Measurements from ENCODE around the gene PTPRD.
"Not testable (repeated sequence)": the region's sequence is repeated elsewhere in the genome, so short reads cannot be mapped to it uniquely, and the experiment has no call there.

The PTPRD gene

DNA sequence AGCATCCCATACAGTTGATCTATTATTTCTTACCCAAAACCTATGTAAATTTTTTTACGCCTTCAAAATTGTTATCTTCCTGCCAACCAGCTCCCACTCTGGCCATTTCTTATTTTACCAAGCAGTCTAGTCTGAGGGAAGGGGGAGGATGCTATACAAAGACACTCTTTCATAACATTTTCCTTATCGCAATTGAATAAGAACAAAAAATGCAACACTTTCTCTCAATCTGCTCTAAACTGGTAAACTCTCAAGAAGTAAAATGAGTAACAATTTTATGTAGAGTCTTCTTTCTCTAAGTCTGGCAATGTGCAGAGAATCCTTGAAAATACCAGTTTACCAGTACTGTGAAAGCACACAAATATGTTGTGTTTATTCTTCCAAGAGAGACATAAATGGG lies 1216.3 kb downstream of the PTPRD start:
- FAIRE-seq = no peak
- DNase-seq (ENCODE audit: insufficient read length) = no peak
- TF ChIP-seq TAF1 (IDR thresholded peaks at IDR 0.05; ENCODE audit: borderline replicate concordance, low read depth, low read length) (no peak), POLR2A (IDR thresholded peaks at IDR 0.05; ENCODE audit: low read depth, low read length) (no peak), POLR2AphosphoS5 (IDR thresholded peaks at IDR 0.05; ENCODE audit: low read depth, low read length) (no peak)

- TF ChIP-seq POLR2AphosphoS5 (IDR thresholded peaks at IDR 0.05; ENCODE audit: low read depth, low read length) (no peak), POLR2A (IDR thresholded peaks at IDR 0.05; ENCODE audit: low read depth, low read length) (no peak), TAF1 (IDR thresholded peaks at IDR 0.05; ENCODE audit: borderline replicate concordance, low read depth, low read length) (no peak)
- FAIRE-seq = no peak
- DNase-seq (ENCODE audit: insufficient read length) = no peak
These were observed 1217.3 kb downstream of the PTPRD start for GRCh38 chr9:9395539-9395938.

- FAIRE-seq (no peak), DNase-seq (ENCODE audit: insufficient read length) (no peak)
These were observed 1220.0 kb downstream of the PTPRD start for GRCh38 chr9:9392755-9393154.

GRCh38 chr9:9389904-9390303 lies 1222.9 kb downstream of the PTPRD start:
- TF ChIP-seq TAF1 (IDR thresholded peaks at IDR 0.05; ENCODE audit: borderline replicate concordance, low read depth, low read length) (no peak), POLR2AphosphoS5 (IDR thresholded peaks at IDR 0.05; ENCODE audit: low read depth, low read length) (no peak), POLR2A (IDR thresholded peaks at IDR 0.05; ENCODE audit: low read depth, low read length) (no peak)
- DNase-seq (ENCODE audit: insufficient read length) (no peak), FAIRE-seq (no peak)

More at GRCh38 chr9:9392755-9393154, 1220.0 kb downstream of the PTPRD start:
- TF ChIP-seq TAF1 (IDR thresholded peaks at IDR 0.05; ENCODE audit: borderline replicate concordance, low read depth, low read length) (no peak), POLR2AphosphoS5 (IDR thresholded peaks at IDR 0.05; ENCODE audit: low read depth, low read length) (no peak), POLR2A (IDR thresholded peaks at IDR 0.05; ENCODE audit: low read depth, low read length) (no peak)

- no peak for FAIRE-seq
- no peak for DNase-seq (ENCODE audit: insufficient read length)
These were observed 1225.2 kb downstream of the PTPRD start for GRCh38 chr9:9387511-9388115.

GRCh38 chr9:9362332-9362731 lies 1250.5 kb downstream of the PTPRD start:
- DNase-seq (ENCODE audit: insufficient read length) = no peak
- no peak for FAIRE-seq
- no peak for TF ChIP-seq TAF1 (IDR thresholded peaks at IDR 0.05; ENCODE audit: borderline replicate concordance, low read depth, low read length)
- no peak for TF ChIP-seq POLR2A (IDR thresholded peaks at IDR 0.05; ENCODE audit: low read depth, low read length)
- TF ChIP-seq POLR2AphosphoS5 (IDR thresholded peaks at IDR 0.05; ENCODE audit: low read depth, low read length) = no peak

More at GRCh38 chr9:9387511-9388115, 1225.2 kb downstream of the PTPRD start:
- TF ChIP-seq POLR2AphosphoS5 (IDR thresholded peaks at IDR 0.05; ENCODE audit: low read depth, low read length) (no peak), POLR2A (IDR thresholded peaks at IDR 0.05; ENCODE audit: low read depth, low read length) (no peak), TAF1 (IDR thresholded peaks at IDR 0.05; ENCODE audit: borderline replicate concordance, low read depth, low read length) (no peak)

- FAIRE-seq = no peak
- no peak for DNase-seq (ENCODE audit: insufficient read length)
- TF ChIP-seq TAF1 (IDR thresholded peaks at IDR 0.05; ENCODE audit: borderline replicate concordance, low read depth, low read length) (no peak), POLR2AphosphoS5 (IDR thresholded peaks at IDR 0.05; ENCODE audit: low read depth, low read length) (no peak), POLR2A (IDR thresholded peaks at IDR 0.05; ENCODE audit: low read depth, low read length) (no peak)
These were observed 1259.8 kb downstream of the PTPRD start for GRCh38 chr9:9352877-9353481.

- DNase-seq (ENCODE audit: insufficient read length) (no peak), FAIRE-seq (no peak)
These were observed 1271.6 kb downstream of the PTPRD start for GRCh38 chr9:9341203-9341602.

DNA sequence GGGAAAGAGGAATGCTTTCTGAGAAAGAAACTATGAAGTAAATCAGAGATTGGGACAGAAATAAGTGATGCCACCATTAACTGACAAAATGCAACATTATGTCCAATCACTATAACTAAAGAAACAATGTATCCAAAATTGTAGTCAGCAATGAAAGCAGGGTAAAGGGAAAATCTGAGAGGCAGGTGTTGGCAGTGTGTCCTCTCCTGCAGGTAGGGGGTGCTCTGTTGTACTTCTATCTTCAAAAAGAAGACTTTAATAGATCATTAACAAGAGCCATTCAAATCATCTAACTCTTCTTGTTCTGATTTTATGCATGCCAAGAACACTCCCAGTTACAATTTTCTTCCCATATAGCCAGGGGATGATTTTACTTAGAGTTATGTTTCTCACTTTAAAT lies 1275.7 kb downstream of the PTPRD start:
- FAIRE-seq = no peak
- TF ChIP-seq POLR2A (IDR thresholded peaks at IDR 0.05; ENCODE audit: low read depth, low read length) (no peak), TAF1 (IDR thresholded peaks at IDR 0.05; ENCODE audit: borderline replicate concordance, low read depth, low read length) (no peak), POLR2AphosphoS5 (IDR thresholded peaks at IDR 0.05; ENCODE audit: low read depth, low read length) (no peak)
- no peak for DNase-seq (ENCODE audit: insufficient read length)

More at GRCh38 chr9:9341203-9341602, 1271.6 kb downstream of the PTPRD start:
- TF ChIP-seq POLR2AphosphoS5 (IDR thresholded peaks at IDR 0.05; ENCODE audit: low read depth, low read length) (no peak), POLR2A (IDR thresholded peaks at IDR 0.05; ENCODE audit: low read depth, low read length) (no peak), TAF1 (IDR thresholded peaks at IDR 0.05; ENCODE audit: borderline replicate concordance, low read depth, low read length) (no peak)

DNA sequence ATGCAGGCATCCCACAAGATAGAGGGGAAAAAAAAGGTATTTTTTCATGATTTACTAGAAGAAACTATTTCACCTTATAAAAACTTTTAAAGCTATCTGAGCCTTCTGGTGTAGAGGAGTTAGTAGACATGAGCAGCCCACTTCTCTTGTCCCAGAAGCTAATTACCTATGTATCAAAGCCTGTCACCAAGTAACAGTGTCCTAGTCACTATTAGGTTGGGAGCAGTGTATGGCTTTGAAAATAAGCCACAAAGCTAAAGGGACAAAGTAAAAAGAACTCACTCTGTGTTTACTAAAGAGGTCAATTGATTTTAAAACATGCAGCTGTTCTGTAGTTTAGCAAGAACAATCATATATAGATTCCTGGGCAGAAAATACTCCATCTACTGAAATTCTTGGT lies 1286.1 kb downstream of the PTPRD start:
- TF ChIP-seq TAF1 (IDR thresholded peaks at IDR 0.05; ENCODE audit: borderline replicate concordance, low read depth, low read length) = no peak
- no peak for TF ChIP-seq POLR2AphosphoS5 (IDR thresholded peaks at IDR 0.05; ENCODE audit: low read depth, low read length)
- TF ChIP-seq POLR2A (IDR thresholded peaks at IDR 0.05; ENCODE audit: low read depth, low read length) = no peak
- no peak for DNase-seq (ENCODE audit: insufficient read length)
- no peak for FAIRE-seq

GRCh38 chr9:9319007-9319406 lies 1293.8 kb downstream of the PTPRD start:
- no peak for FAIRE-seq
- DNase-seq (ENCODE audit: insufficient read length) = no peak
- no peak for TF ChIP-seq POLR2AphosphoS5 (IDR thresholded peaks at IDR 0.05; ENCODE audit: low read depth, low read length)
- TF ChIP-seq POLR2A (IDR thresholded peaks at IDR 0.05; ENCODE audit: low read depth, low read length) = no peak
- TF ChIP-seq TAF1 (IDR thresholded peaks at IDR 0.05; ENCODE audit: borderline replicate concordance, low read depth, low read length) = no peak

DNA sequence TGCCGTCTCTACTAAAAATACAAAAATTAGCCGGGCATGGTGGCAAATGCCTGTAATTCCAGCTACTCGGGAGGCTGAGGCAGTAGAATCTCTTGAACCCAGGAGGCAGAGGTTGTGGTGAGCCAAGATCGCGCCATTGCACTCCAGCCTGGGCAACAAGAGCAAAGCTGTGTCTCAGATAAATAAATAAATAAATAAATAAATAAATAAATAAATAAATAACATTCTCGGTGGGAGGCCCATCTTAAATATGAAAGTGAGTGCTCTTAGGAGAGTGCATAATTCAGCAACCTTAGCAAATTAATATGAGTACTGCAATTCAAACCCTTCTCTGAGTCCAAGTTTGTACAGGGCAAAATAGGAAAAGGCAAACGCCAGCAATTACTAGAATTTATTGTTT lies 1302.1 kb downstream of the PTPRD start:
- not testable (repeated sequence) for FAIRE-seq; DNase-seq (ENCODE audit: insufficient read length)

All from GM12892 (cell line).